Measurements from ENCODE around the gene RAPGEF2.

The RAPGEF2 gene

GRCh38 chr4:159142681-159143384 is 40.0 kb downstream of the RAPGEF2 start:
- no peak overlapping the region for H3K27ac ChIP-seq
- TF ChIP-seq ZFX (IDR thresholded peaks at IDR 0.05) (no peak), CTCF (conservative IDR thresholded peaks at IDR 0.05) (no peak)

GRCh38 chr4:159143687-159144086 is 40.8 kb downstream of the RAPGEF2 start:
- no peak for TF ChIP-seq ZFX (IDR thresholded peaks at IDR 0.05)
- TF ChIP-seq CTCF (conservative IDR thresholded peaks at IDR 0.05): no peak

GRCh38 chr4:159144112-159144694 is 41.3 kb downstream of the RAPGEF2 start:
- no peak for TF ChIP-seq CTCF (conservative IDR thresholded peaks at IDR 0.05)
- TF ChIP-seq ZFX (IDR thresholded peaks at IDR 0.05): no peak
- H3K27ac ChIP-seq: no peak overlapping the region

More at GRCh38 chr4:159143687-159144086, 40.8 kb downstream of the RAPGEF2 start:
- no peak overlapping the region for H3K27ac ChIP-seq

GRCh38 chr4:159145318-159145991 is 42.6 kb downstream of the RAPGEF2 start:
- no peak overlapping the region for H3K27ac ChIP-seq
- TF ChIP-seq ZFX (IDR thresholded peaks at IDR 0.05) (no peak), CTCF (conservative IDR thresholded peaks at IDR 0.05) (no peak)

- no peak overlapping the region for H3K27ac ChIP-seq
- TF ChIP-seq ZFX (IDR thresholded peaks at IDR 0.05) (no peak), CTCF (conservative IDR thresholded peaks at IDR 0.05) (no peak)
Observed at GRCh38 chr4:159145992-159146330, 43.1 kb downstream of the RAPGEF2 start.

- TF ChIP-seq CTCF (conservative IDR thresholded peaks at IDR 0.05): no peak
- TF ChIP-seq ZFX (IDR thresholded peaks at IDR 0.05): no peak
- H3K27ac ChIP-seq: no peak overlapping the region
Observed at GRCh38 chr4:159146488-159146887, 43.6 kb downstream of the RAPGEF2 start.

GRCh38 chr4:159148441-159148840 is 45.6 kb downstream of the RAPGEF2 start:
- no peak for TF ChIP-seq ZFX (IDR thresholded peaks at IDR 0.05)
- no peak for TF ChIP-seq CTCF (conservative IDR thresholded peaks at IDR 0.05)
- no peak overlapping the region for H3K27ac ChIP-seq
